HEK293 (cell line): ENCODE data around the gene RPS6KA1.

Experiments
- ATF2 ChIP-seq: fragments of 450-650 bp; formaldehyde crosslinking; IDR thresholded peaks from 2 replicates; pipeline ENCODE4 v1.5.1; 2016; ENCODE audit warnings: missing biosample characterization, missing genetic modification characterization, low read depth
- CTCF ChIP-seq: fragments of 450-650 bp; formaldehyde crosslinking; IDR thresholded peaks from 2 replicates; pipeline ENCODE4 v1.5.1; 2016; ENCODE audit warnings: missing biosample characterization, missing genetic modification characterization
- ZNF645 ChIP-seq: fragments of 450-650 bp; formaldehyde crosslinking; IDR thresholded peaks from 2 replicates; pipeline ENCODE4; 2016; ENCODE audit warnings: missing biosample characterization, missing genetic modification characterization

- TF ChIP-seq ZNF645 (tag by site-specific recombination) (no peak), CTCF (tag by site-specific recombination) (no peak), ATF2 (tag by site-specific recombination) (no peak)
Observed at GRCh38 chr1:26581287-26581651, 51.7 kb downstream of the RPS6KA1 start.
